Brain microvascular endothelial cell (primary cell): ENCODE results near the gene ANKRD2.

Experiments used
- DNase-seq: peaks from one replicate; pipeline ENCODE4 v3.0.0-alpha.2; 2020
- H3K27ac ChIP-seq: fragments of 250-450 bp; sonication (Bioruptor Pico); 2 replicates; pipeline ENCODE4 v1.5.1; 2020; ENCODE audit warnings: mild to moderate bottlenecking, moderate library complexity
- H3K27me3 ChIP-seq: fragments of 250-450 bp; sonication (Bioruptor Pico); replicated peaks from 2 replicates; pipeline ENCODE4 v1.5.1; 2020; ENCODE audit warnings: mild to moderate bottlenecking
- H3K36me3 ChIP-seq: fragments of 250-450 bp; sonication (Bioruptor Pico); replicated peaks from 2 replicates; pipeline ENCODE4 v1.5.1; 2020; ENCODE audit warnings: mild to moderate bottlenecking
- H3K4me3 ChIP-seq: 2 replicates; pipeline ENCODE4 v1.5.1; 2011; ENCODE audit warnings: low read depth, mild to moderate bottlenecking, control low read depth, low read length, moderate library complexity
- in situ Hi-C: cut with HindIII; loops from 2 replicates; pipeline ENCODE4 v1.10.0; 2017; ENCODE audit warnings: low sequenced_read_pairs, low pct_ligation_motif_present
- TF ChIP-seq, protein P1 (sequence below): IDR thresholded peaks from 2 replicates; pipeline ENCODE4 v1.5.1; 2011; ENCODE audit warnings: low read depth, mild to moderate bottlenecking, moderate library complexity, low read length, control low read depth, inconsistent platforms; ENCODE audit errors: missing control alignments

Gene ANKRD2

DNA sequence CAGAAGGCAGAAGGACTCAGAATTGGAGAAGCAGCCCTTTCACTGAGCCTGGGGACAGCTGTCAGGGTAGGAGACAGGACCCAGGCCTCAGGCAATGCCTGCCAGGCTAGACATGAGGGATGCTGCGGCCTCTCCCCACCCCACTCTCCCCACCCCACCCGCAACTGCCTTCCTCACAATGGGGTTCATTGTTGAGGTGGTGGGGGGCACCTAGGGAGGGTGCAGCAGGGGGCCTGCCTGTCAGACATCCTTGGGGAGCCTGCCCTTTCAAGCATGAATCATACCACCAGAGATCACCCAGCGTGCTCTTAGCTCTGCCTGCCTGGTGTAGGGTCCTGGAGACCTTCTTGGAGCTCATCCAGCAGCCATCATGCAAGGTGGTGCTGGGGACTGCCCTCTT, 16.9 kb downstream of the ANKRD2 start, which contains the start of gene C10orf62:
Gene C10orf62, plus strand, starts transcription at position 243 of the 400 bp plus-strand sequence. CDS start 177 bp downstream, outside the sequence.
- Histone ChIP-seq H3K36me3 (no peaks in the 10 kb centered on the region), H3K27me3 (no peaks in the 10 kb centered on the region), H3K27ac (no peak within 1 kb of the TSS), H3K4me3 (no peak within 1 kb of the TSS)
- TF ChIP-seq, protein P1, sequence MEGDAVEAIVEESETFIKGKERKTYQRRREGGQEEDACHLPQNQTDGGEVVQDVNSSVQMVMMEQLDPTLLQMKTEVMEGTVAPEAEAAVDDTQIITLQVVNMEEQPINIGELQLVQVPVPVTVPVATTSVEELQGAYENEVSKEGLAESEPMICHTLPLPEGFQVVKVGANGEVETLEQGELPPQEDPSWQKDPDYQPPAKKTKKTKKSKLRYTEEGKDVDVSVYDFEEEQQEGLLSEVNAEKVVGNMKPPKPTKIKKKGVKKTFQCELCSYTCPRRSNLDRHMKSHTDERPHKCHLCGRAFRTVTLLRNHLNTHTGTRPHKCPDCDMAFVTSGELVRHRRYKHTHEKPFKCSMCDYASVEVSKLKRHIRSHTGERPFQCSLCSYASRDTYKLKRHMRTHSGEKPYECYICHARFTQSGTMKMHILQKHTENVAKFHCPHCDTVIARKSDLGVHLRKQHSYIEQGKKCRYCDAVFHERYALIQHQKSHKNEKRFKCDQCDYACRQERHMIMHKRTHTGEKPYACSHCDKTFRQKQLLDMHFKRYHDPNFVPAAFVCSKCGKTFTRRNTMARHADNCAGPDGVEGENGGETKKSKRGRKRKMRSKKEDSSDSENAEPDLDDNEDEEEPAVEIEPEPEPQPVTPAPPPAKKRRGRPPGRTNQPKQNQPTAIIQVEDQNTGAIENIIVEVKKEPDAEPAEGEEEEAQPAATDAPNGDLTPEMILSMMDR = no peak
- in situ Hi-C loops = no loop called here
- no peak for DNase-seq

DNA sequence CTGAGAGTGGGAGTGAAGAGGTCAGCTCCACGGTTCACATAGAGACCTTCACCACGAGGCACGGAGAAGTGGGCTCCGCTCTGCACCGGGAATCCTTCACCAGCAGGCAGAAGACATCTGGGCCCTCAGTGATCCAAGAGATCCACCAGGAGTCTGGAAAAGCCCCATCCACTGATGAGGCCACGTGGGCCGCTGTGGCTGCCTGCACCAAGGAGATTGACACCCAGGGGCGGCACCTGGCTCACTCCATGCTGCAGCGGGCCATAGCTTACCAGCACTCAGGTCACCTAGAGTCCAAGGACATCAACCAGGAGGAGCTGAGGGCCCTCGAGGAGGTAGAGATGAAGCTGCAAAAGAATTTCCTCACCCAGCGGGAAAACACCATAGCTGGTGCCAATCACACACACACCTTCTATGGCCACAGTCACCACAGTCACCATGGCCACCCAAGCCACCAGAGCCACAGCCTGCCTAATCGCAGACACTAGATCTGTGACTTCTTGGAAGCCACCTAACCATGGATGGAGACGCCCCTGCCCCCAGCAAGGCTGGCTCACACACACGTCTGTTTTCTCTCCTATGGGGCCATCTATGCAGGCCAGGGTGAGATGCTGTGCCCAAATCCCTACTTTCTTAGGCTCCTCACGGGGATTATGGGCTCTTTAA, 17.6 kb downstream of the ANKRD2 start:
- Histone ChIP-seq H3K27me3 (no peaks in the 10 kb centered on the region), H3K27ac (no peak overlapping the region), H3K4me3 (no peak overlapping the region), H3K36me3 (no peaks in the 10 kb centered on the region)
- in situ Hi-C loops = no loop called here
- TF ChIP-seq, protein P1 = no peak
- no peak for DNase-seq

DNA sequence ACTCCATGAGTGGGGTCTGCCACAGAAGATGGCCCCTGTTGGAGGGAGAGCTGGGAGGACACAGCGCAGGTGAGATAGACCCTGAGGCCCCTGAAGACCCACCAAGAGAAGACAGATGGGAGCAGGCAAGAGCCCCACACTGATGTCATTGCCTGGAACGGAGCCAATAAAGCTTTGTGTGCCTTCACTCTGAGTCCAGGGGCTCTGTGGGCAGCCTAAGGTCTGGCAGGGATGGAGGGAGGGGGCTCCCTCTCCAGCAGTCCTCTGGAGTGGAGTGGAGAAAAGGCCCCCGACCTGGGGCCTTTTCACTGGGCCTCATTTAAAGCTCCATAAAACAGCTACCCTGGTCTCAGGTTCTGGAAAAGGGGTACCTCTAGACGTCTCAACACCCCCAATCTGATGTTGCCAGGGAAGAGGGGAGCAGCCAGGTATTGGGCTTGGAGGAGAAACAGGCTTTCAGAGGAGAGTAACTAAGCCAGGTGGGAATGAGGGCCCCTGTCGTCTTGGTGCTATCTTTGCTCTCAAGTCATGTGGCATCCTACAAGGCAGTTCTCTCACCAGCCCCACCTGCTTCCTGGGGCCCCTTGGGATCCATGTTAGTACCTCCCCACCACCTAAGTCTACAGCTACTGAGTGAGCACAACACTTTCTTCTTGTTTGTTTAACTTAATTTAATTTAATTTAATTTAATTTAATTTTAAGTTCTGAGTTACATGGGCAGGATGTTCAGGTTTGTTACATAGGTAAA, 18.3 kb downstream of the ANKRD2 start:
- Histone ChIP-seq H3K4me3 (no peak overlapping the region), H3K27ac (no peak overlapping the region), H3K36me3 (no peaks in the 10 kb centered on the region), H3K27me3 (no peaks in the 10 kb centered on the region)
- no peak for DNase-seq
- in situ Hi-C loops = no loop called here
- TF ChIP-seq, protein P1 = no peak

DNA sequence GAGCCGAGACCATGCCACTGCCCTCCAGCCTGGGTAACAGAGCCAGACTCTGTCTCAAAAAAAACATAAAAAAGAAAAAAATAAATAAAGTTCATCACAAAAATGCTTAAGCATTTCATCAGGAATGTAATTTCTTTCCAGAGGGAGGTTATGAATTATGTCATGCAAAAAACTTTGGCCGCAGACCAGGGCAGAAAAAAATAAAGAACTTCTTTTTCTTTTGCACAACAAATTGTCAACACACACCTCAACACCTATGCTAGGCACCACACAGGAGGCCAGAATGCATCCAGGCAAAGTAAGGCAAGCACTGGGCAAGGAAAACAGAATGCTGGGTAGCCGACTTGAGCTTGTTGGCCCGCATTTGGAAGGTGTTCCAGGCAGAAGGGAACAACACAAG, 20.8 kb downstream of the ANKRD2 start:
- Histone ChIP-seq H3K36me3 (no peaks in the 10 kb centered on the region), H3K27me3 (no peaks in the 10 kb centered on the region), H3K4me3 (no peak overlapping the region), H3K27ac (no peak overlapping the region)
- in situ Hi-C loops = no loop called here
- DNase-seq = peak; percentile 5
- TF ChIP-seq, protein P1 = no peak

DNA sequence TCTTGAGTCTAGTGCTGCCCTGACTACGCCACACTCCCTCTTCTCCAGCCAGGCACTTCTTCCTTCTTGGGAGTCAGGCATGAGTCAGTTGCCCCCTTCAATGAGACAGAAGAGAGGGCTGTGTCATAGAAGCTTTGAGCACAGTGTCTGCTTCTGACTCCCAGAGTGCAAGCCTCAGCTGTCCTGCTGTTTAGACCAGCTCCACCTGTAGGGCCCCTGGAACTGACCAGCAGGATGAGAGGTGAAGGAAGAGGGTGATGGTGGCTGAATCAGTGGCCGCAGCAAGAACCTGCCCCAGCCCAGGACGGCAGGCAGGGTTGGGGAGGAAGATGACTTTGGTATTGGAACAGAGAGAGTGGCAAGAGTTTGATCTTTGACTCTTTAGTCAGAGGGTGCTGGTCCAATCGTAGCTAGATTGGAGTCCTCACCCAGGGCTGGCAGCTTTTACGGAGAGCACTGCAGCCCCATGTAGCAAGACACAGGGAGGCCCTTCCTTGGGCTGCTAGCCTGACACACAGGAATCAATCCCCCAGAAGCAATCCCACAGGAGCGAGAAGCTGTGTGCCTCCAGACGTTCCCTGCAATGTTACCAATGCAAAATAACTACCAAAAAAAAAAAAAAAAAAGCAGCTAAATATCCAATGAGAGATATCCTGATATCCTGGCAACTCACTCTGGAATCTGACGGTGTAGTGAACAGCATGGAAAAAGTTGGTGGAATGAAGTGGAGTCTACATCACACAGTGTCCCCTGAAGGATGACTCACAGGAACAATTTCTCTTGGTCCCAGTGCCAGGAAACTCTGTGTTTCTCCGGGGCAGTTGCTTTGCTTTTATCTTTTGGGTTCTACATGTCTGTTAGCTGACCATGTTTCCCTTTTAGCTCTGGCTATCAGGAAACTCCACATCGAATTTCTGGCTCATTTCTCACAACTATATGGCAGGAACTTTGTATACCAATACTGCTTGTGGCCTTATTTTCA, 23.8 kb downstream of the ANKRD2 start:
- no peaks in the 10 kb centered on the region for H3K27me3 ChIP-seq
- peak; percentile 76 for DNase-seq
- peak overlapping the region; percentile 76 for H3K27ac ChIP-seq
- no peak overlapping the region for H3K4me3 ChIP-seq
- H3K36me3 ChIP-seq = no peaks in the 10 kb centered on the region
- TF ChIP-seq, protein P1 = peak; percentile 27
- in situ Hi-C loops = no loop called here
